Mammary epithelial cell (primary cell): ENCODE results near the gene ASIC4.

Experiments
- CTCF ChIP-seq, 2 donors: IDR thresholded peaks in 1 of 2; conservative IDR thresholded peaks in 1 of 2; 2 replicates each; pipeline ENCODE4 v1.5.1; 2011 to 2012; ENCODE audit warnings: inconsistent platforms in 2 of 2, low read length in 2 of 2, mild to moderate bottlenecking in 2 of 2, control low read depth in 1 of 2, low read depth in 1 of 2; ENCODE audit not compliant: insufficient read depth in 1 of 2; ENCODE audit errors: extremely low read depth in 1 of 2
- EZH2 ChIP-seq: IDR thresholded peaks from 2 replicates; pipeline ENCODE4 v1.6.1; 2012; ENCODE audit warnings: low read length, inconsistent platforms, borderline replicate concordance

GRCh38 chr2:219581346-219581745, 67.1 kb downstream of the ASIC4 start:
- TF ChIP-seq CTCF (conservative IDR thresholded peaks at IDR 0.05 in 1 of 2, IDR thresholded peaks at IDR 0.05 in 1 of 2; ENCODE audit: extremely low read depth in 1 of 2, insufficient read depth in 1 of 2, low read depth in 1 of 2, low read length in 2 of 2), result no peak
- no peak for TF ChIP-seq EZH2
